ENCODE data around the gene CBR1.

- TF ChIP-seq FOXP2 (optimal IDR thresholded peaks at IDR 0.05; ENCODE audit: control extremely low read depth, extremely low read length, insufficient read depth), result no peak
- no peak for TF ChIP-seq POLR2AphosphoS5 (IDR thresholded peaks at IDR 0.05; ENCODE audit: borderline replicate concordance, low read depth, low read length)
- TF ChIP-seq EZH2 (IDR thresholded peaks at IDR 0.05), result no peak
Observed at GRCh38 chr21:36075953-36076352, 6.1 kb downstream of the CBR1 start.
